Measurements from ENCODE around the gene TBC1D22A.

- no peak for TF ChIP-seq GABPA (IDR thresholded peaks at IDR 0.05; ENCODE audit: low read depth)
- no peak for TF ChIP-seq SMC3 (IDR thresholded peaks at IDR 0.05; ENCODE audit: borderline replicate concordance, low read length)
- TF ChIP-seq SP1 (IDR thresholded peaks at IDR 0.05; ENCODE audit: low read depth, low read length) = no peak
Observed at GRCh38 chr22:46854125-46854870, 91.8 kb downstream of the TBC1D22A start.

Data from GM12878 (cell line).